ENCODE measurements around the gene QPRT. TPM values are rescaled to one million over a fixed set of nuclear protein-coding genes. Genes with fewer than 3 reads are reported as not detected.

QPRT gene
- total and polyA plus RNA-seq, 7 donors: 4.3 to 40.5 (median 11.1) TPM

GRCh38 chr16:29712809-29713208 lies 33.8 kb downstream of the QPRT start:
- H3K27me3 ChIP-seq: no peaks in the 10 kb centered on the region
- 73 to 90% methylated on average over 4 of the region's 4 CpGs for WGBS, 2 donors
- H3K9me3 ChIP-seq: no peaks in the 10 kb centered on the region
- H3K4me1 ChIP-seq: peaks cover 0 to 8% (median 3%) of the 10 kb centered on the region in 4 donors
- TF ChIP-seq POLR2AphosphoS5 (IDR thresholded peaks at IDR 0.05): no peak
- TF ChIP-seq POLR2A (IDR thresholded peaks at IDR 0.05): no peak
- TF ChIP-seq, protein P1, sequence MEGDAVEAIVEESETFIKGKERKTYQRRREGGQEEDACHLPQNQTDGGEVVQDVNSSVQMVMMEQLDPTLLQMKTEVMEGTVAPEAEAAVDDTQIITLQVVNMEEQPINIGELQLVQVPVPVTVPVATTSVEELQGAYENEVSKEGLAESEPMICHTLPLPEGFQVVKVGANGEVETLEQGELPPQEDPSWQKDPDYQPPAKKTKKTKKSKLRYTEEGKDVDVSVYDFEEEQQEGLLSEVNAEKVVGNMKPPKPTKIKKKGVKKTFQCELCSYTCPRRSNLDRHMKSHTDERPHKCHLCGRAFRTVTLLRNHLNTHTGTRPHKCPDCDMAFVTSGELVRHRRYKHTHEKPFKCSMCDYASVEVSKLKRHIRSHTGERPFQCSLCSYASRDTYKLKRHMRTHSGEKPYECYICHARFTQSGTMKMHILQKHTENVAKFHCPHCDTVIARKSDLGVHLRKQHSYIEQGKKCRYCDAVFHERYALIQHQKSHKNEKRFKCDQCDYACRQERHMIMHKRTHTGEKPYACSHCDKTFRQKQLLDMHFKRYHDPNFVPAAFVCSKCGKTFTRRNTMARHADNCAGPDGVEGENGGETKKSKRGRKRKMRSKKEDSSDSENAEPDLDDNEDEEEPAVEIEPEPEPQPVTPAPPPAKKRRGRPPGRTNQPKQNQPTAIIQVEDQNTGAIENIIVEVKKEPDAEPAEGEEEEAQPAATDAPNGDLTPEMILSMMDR (IDR thresholded peaks at IDR 0.05): no peak
- TF ChIP-seq EP300 (IDR thresholded peaks at IDR 0.05): no peak
- DNase-seq: no peak
- H3K27ac ChIP-seq: no peak overlapping the region
- intact Hi-C loops (cut with DNase I): no loop called here
- no peaks in the 10 kb centered on the region for H3K36me3 ChIP-seq
- H3K4me3 ChIP-seq: no peak overlapping the region

DNA sequence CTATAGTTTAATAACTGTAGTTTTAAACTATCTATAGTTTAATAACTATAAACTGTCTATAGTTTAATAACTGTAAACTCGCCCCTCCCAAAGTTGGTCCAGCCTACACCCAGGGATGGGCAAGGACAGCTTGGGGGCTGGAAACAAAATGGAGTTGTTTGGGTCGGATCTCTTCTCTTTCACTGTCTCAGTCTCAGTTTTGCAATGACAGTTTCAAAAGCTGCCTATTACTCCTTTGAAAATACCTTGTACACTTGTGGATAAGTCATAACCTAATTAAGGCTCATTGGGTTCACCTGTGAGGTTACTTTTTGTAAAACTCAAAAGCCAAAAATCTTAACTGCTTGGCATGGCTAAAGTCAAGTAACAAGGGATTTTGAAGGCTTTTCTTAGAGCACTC lies 35.4 kb downstream of the QPRT start:
- H3K4me1 ChIP-seq: peaks cover 0 to 8% (median 3%) of the 10 kb centered on the region in 4 donors
- 82 to 89% methylated on average over 2 of the region's 2 CpGs for WGBS, 2 donors
- H3K36me3 ChIP-seq: no peaks in the 10 kb centered on the region
- DNase-seq: no peak
- no peaks in the 10 kb centered on the region for H3K9me3 ChIP-seq
- TF ChIP-seq POLR2AphosphoS5 (IDR thresholded peaks at IDR 0.05) (no peak), EP300 (IDR thresholded peaks at IDR 0.05) (no peak)
- TF ChIP-seq, protein P1 (IDR thresholded peaks at IDR 0.05): no peak
- H3K27ac ChIP-seq: no peak overlapping the region
- no peak overlapping the region for H3K4me3 ChIP-seq
- intact Hi-C loops (cut with DNase I): no loop called here
- no peaks in the 10 kb centered on the region for H3K27me3 ChIP-seq

GRCh38 chr16:29714972-29715371 lies 36.0 kb downstream of the QPRT start:
- no peak for TF ChIP-seq EP300 (IDR thresholded peaks at IDR 0.05)
- TF ChIP-seq, protein P1 (IDR thresholded peaks at IDR 0.05): no peak
- no peak for TF ChIP-seq POLR2AphosphoS5 (IDR thresholded peaks at IDR 0.05)
- TF ChIP-seq POLR2A (IDR thresholded peaks at IDR 0.05): no peak
- no peak for DNase-seq
- no peak overlapping the region for H3K4me3 ChIP-seq
- WGBS, 2 donors: 26 to 56% methylated on average over 1 of the region's 1 CpG
- peaks cover 0 to 7% (median 3%) of the 10 kb centered on the region in 4 donors for H3K4me1 ChIP-seq
- intact Hi-C loops (cut with DNase I): no loop called here
- H3K9me3 ChIP-seq: no peaks in the 10 kb centered on the region
- no peaks in the 10 kb centered on the region for H3K27me3 ChIP-seq
- no peak overlapping the region for H3K27ac ChIP-seq
- no peaks in the 10 kb centered on the region for H3K36me3 ChIP-seq

GRCh38 chr16:29717113-29717512 lies 38.1 kb downstream of the QPRT start:
- Histone ChIP-seq H3K9me3 (no peaks in the 10 kb centered on the region), H3K27me3 (no peaks in the 10 kb centered on the region), H3K4me3 (no peak overlapping the region), H3K27ac (no peak overlapping the region), H3K36me3 (no peaks in the 10 kb centered on the region), H3K4me1 (no peaks in the 10 kb centered on the region)
- intact Hi-C loops (cut with DNase I): no loop called here
- DNase-seq: no peak
- WGBS, 2 donors: 90 to 93% methylated on average over 7 of the region's 7 CpGs
- TF ChIP-seq EP300 (IDR thresholded peaks at IDR 0.05) (no peak), POLR2AphosphoS5 (IDR thresholded peaks at IDR 0.05) (no peak), POLR2A (IDR thresholded peaks at IDR 0.05) (no peak)
- TF ChIP-seq, protein P1 (IDR thresholded peaks at IDR 0.05): no peak

- Histone ChIP-seq H3K9me3 (no peaks in the 10 kb centered on the region), H3K4me3 (no peak overlapping the region), H3K27me3 (no peaks in the 10 kb centered on the region), H3K4me1 (no peaks in the 10 kb centered on the region), H3K36me3 (no peaks in the 10 kb centered on the region), H3K27ac (no peak overlapping the region)
- TF ChIP-seq EP300 (IDR thresholded peaks at IDR 0.05): no peak
- TF ChIP-seq, protein P1 (IDR thresholded peaks at IDR 0.05): no peak
- no peak for TF ChIP-seq POLR2A (IDR thresholded peaks at IDR 0.05)
- no peak for TF ChIP-seq POLR2AphosphoS5 (IDR thresholded peaks at IDR 0.05)
- WGBS, 2 donors: 20 to 36% methylated on average over 4 of the region's 4 CpGs
- DNase-seq: no peak
- intact Hi-C loops (cut with DNase I): no loop called here
Observed at GRCh38 chr16:29719063-29719462, 40.1 kb downstream of the QPRT start.

Data from sigmoid colon (tissue), 7 donors.